ENCODE measurements around the gene ABCC9. TPM values are rescaled to one million over a fixed set of nuclear protein-coding genes. Genes with fewer than 3 reads are reported as not detected.
"Not testable (repeated sequence)": the region's sequence is repeated elsewhere in the genome, so short reads cannot be mapped to it uniquely, and the experiment has no call there.

ABCC9 gene
- total RNA-seq, 1 donor from 2014 or later: 27.5 TPM

GRCh38 chr12:21906919-21907493, 34.2 kb downstream of the ABCC9 start:
- no peak overlapping the region for H3K27ac ChIP-seq
- H3K36me3 ChIP-seq: no peaks in the 10 kb centered on the region
- ATAC-seq: no peak
- TF ChIP-seq, protein P1, sequence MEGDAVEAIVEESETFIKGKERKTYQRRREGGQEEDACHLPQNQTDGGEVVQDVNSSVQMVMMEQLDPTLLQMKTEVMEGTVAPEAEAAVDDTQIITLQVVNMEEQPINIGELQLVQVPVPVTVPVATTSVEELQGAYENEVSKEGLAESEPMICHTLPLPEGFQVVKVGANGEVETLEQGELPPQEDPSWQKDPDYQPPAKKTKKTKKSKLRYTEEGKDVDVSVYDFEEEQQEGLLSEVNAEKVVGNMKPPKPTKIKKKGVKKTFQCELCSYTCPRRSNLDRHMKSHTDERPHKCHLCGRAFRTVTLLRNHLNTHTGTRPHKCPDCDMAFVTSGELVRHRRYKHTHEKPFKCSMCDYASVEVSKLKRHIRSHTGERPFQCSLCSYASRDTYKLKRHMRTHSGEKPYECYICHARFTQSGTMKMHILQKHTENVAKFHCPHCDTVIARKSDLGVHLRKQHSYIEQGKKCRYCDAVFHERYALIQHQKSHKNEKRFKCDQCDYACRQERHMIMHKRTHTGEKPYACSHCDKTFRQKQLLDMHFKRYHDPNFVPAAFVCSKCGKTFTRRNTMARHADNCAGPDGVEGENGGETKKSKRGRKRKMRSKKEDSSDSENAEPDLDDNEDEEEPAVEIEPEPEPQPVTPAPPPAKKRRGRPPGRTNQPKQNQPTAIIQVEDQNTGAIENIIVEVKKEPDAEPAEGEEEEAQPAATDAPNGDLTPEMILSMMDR (IDR thresholded peaks at IDR 0.05): no peak
- no peaks in the 10 kb centered on the region for H3K27me3 ChIP-seq (ENCODE audit: low read depth)
- no peaks in the 10 kb centered on the region for H3K4me1 ChIP-seq
- DNase-seq: no peak
- H3K9me3 ChIP-seq: no peaks in the 10 kb centered on the region
- no peak overlapping the region for H3K4me3 ChIP-seq
- intact Hi-C loops (cut with DNase I): no loop called here

GRCh38 chr12:21899532-21899931, 41.7 kb downstream of the ABCC9 start:
- H3K36me3 ChIP-seq; H3K27me3 ChIP-seq (ENCODE audit: low read depth); H3K9me3 ChIP-seq; H3K27ac ChIP-seq; ATAC-seq; H3K4me1 ChIP-seq; intact Hi-C loops (cut with DNase I); DNase-seq; H3K4me3 ChIP-seq: not testable (repeated sequence)

DNA sequence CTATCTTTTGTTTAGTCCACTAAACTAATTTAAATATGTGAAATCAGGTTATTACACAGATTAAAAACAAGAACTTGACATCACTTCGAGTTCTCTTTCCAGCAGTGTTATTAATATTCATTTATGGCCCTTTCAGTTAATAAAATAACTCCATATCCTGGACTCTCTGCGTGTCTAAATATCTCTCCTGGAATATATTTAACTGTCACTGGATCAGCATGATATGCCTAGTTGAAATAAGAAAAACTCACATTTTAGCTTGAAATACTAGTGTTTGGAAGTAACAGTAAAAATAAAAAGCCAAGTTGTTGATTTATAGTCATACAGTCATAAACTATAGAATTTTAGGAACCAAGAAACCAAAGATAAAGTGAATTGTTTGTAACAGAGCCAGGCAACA, 45.6 kb downstream of the ABCC9 start:
- no peaks in the 10 kb centered on the region for H3K27me3 ChIP-seq (ENCODE audit: low read depth)
- no peak for DNase-seq
- intact Hi-C loops (cut with DNase I): no loop called here
- no peaks in the 10 kb centered on the region for H3K9me3 ChIP-seq
- H3K4me1 ChIP-seq: no peaks in the 10 kb centered on the region
- no peak overlapping the region for H3K4me3 ChIP-seq
- H3K36me3 ChIP-seq: no peaks in the 10 kb centered on the region
- ATAC-seq: no peak
- TF ChIP-seq, protein P1 (IDR thresholded peaks at IDR 0.05): no peak
- H3K27ac ChIP-seq: no peak overlapping the region

GRCh38 chr12:21894792-21895595, 46.2 kb downstream of the ABCC9 start:
- TF ChIP-seq, protein P1 (IDR thresholded peaks at IDR 0.05): no peak
- Histone ChIP-seq H3K9me3 (no peaks in the 10 kb centered on the region), H3K4me1 (no peaks in the 10 kb centered on the region), H3K27me3 (ENCODE audit: low read depth) (no peaks in the 10 kb centered on the region), H3K4me3 (no peak overlapping the region), H3K36me3 (no peaks in the 10 kb centered on the region), H3K27ac (no peak overlapping the region)
- DNase-seq: no peak
- intact Hi-C loops (cut with DNase I): no loop called here
- peak in 1 of 2 donors; percentile 78 for ATAC-seq

- Histone ChIP-seq H3K27me3 (ENCODE audit: low read depth) (no peaks in the 10 kb centered on the region), H3K36me3 (no peaks in the 10 kb centered on the region), H3K27ac (no peak overlapping the region), H3K4me1 (no peaks in the 10 kb centered on the region), H3K9me3 (no peaks in the 10 kb centered on the region), H3K4me3 (no peak overlapping the region)
- no peak for DNase-seq
- no peak for ATAC-seq
- TF ChIP-seq, protein P1 (IDR thresholded peaks at IDR 0.05): no peak
- intact Hi-C loops (cut with DNase I): no loop called here
Measured at GRCh38 chr12:21893924-21894323, 47.3 kb downstream of the ABCC9 start.

GRCh38 chr12:21892341-21892740, 48.9 kb downstream of the ABCC9 start:
- ATAC-seq (no peak), DNase-seq (no peak)
- TF ChIP-seq, protein P1 (IDR thresholded peaks at IDR 0.05): no peak
- Histone ChIP-seq H3K36me3 (no peaks in the 10 kb centered on the region), H3K4me1 (no peaks in the 10 kb centered on the region), H3K4me3 (no peak overlapping the region), H3K27me3 (ENCODE audit: low read depth) (no peaks in the 10 kb centered on the region), H3K9me3 (no peaks in the 10 kb centered on the region), H3K27ac (no peak overlapping the region)
- intact Hi-C loops (cut with DNase I): no loop called here
